ENCODE data around the gene THSD1. TPM values are rescaled to one million over a fixed set of nuclear protein-coding genes. Genes with fewer than 3 reads are reported as not detected.
A peak's percentile ranks its signal among the peaks of the same experiment; 100 is the strongest.

THSD1 gene
- total and polyA plus RNA-seq, 9 of the 15 experiments (the other 6 are each of a cell fraction or from before 2014, with no cell fraction given): 0.01 to 0.11 (median 0.04) TPM; not detected in 2

DNA sequence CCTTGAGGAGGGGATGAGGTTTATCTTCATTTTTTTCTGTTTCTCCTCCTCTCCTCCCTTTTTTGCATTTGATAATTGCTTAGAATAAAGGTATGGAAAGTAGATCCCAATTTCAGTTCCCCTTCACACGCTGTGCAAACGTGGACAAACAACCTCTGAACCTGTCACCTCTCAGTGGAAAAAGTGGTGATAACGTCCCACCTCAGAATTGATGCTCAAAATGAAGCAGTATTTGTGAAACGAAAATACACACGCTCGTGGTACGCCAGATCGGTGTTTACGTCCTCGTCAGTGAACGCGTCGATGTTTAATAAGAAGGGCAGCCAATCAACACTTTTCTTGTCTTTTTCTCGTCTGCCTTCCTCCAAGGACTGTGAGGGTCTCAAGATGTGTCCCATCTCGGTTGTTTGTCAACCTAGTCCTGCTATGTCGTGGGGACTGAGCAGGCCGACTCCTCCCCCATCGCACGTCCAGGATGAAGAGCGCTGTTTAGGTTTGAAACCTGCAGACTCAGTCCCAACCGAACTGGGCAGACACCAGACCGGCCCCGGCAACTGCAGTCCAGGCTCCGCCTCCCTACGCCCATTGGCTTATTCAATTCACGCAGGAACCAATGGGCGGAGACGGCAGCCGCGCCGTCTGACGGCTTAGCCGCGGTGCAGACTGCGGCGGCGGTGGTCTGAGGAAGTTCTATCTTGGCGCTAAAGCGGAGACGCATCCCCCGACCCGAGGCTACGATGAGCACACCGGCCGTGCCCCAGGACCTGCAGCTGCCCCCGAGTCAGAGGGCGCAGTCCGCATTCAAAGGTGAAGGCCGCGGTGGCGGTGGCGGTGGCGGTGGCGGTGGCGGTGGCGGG lies 49.1 kb upstream of the THSD1 start, which contains the start of gene CKAP2 (continued):
- TF ChIP-seq, protein P1, sequence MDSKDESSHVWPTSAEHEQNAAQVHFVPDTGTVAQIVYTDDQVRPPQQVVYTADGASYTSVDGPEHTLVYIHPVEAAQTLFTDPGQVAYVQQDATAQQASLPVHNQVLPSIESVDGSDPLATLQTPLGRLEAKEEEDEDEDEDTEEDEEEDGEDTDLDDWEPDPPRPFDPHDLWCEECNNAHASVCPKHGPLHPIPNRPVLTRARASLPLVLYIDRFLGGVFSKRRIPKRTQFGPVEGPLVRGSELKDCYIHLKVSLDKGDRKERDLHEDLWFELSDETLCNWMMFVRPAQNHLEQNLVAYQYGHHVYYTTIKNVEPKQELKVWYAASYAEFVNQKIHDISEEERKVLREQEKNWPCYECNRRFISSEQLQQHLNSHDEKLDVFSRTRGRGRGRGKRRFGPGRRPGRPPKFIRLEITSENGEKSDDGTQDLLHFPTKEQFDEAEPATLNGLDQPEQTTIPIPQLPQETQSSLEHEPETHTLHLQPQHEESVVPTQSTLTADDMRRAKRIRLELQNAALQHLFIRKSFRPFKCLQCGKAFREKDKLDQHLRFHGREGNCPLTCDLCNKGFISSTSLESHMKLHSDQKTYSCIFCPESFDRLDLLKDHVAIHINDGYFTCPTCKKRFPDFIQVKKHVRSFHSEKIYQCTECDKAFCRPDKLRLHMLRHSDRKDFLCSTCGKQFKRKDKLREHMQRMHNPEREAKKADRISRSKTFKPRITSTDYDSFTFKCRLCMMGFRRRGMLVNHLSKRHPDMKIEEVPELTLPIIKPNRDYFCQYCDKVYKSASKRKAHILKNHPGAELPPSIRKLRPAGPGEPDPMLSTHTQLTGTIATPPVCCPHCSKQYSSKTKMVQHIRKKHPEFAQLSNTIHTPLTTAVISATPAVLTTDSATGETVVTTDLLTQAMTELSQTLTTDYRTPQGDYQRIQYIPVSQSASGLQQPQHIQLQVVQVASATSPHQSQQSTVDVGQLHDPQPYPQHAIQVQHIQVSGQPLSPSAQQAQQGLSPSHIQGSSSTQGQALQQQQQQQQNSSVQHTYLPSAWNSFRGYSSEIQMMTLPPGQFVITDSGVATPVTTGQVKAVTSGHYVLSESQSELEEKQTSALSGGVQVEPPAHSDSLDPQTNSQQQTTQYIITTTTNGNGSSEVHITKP (IDR thresholded peaks at IDR 0.05; ENCODE audit: partially characterized antibody): no peak
- no peak for TF ChIP-seq ZFP36 (IDR thresholded peaks at IDR 0.05; ENCODE audit: low read depth, low read length, partially characterized antibody)
- TF ChIP-seq, protein P2, sequence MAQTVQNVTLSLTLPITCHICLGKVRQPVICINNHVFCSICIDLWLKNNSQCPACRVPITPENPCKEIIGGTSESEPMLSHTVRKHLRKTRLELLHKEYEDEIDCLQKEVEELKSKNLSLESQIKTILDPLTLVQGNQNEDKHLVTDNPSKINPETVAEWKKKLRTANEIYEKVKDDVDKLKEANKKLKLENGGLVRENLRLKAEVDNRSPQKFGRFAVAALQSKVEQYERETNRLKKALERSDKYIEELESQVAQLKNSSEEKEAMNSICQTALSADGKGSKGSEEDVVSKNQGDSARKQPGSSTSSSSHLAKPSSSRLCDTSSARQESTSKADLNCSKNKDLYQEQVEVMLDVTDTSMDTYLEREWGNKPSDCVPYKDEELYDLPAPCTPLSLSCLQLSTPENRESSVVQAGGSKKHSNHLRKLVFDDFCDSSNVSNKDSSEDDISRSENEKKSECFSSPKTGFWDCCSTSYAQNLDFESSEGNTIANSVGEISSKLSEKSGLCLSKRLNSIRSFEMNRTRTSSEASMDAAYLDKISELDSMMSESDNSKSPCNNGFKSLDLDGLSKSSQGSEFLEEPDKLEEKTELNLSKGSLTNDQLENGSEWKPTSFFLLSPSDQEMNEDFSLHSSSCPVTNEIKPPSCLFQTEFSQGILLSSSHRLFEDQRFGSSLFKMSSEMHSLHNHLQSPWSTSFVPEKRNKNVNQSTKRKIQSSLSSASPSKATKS (CRISPR knock-in tag; IDR thresholded peaks at IDR 0.05): no peak
- no peak for TF ChIP-seq ELF4 (CRISPR knock-in tag; IDR thresholded peaks at IDR 0.05)
- peak; percentile 71 for TF ChIP-seq MBD2 (IDR thresholded peaks at IDR 0.05; ENCODE audit: borderline replicate concordance, low read depth)
- TF ChIP-seq, protein P3, sequence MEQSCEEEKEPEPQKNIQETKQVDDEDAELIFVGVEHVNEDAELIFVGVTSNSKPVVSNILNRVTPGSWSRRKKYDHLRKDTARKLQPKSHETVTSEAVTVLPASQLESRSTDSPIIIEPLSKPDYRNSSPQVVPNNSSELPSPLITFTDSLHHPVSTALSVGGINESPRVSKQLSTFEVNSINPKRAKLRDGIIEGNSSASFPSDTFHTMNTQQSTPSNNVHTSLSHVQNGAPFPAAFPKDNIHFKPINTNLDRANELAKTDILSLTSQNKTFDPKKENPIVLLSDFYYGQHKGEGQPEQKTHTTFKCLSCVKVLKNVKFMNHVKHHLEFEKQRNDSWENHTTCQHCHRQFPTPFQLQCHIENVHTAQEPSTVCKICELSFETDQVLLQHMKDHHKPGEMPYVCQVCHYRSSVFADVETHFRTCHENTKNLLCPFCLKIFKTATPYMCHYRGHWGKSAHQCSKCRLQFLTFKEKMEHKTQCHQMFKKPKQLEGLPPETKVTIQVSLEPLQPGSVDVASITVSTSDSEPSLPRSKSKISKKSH (CRISPR knock-in tag; IDR thresholded peaks at IDR 0.05): no peak
- no peak for TF ChIP-seq CBX8 (IDR thresholded peaks at IDR 0.05; ENCODE audit: borderline replicate concordance, extremely low read depth, low read depth, low read length, poor library complexity, severe bottlenecking)
- TF ChIP-seq, protein P4, sequence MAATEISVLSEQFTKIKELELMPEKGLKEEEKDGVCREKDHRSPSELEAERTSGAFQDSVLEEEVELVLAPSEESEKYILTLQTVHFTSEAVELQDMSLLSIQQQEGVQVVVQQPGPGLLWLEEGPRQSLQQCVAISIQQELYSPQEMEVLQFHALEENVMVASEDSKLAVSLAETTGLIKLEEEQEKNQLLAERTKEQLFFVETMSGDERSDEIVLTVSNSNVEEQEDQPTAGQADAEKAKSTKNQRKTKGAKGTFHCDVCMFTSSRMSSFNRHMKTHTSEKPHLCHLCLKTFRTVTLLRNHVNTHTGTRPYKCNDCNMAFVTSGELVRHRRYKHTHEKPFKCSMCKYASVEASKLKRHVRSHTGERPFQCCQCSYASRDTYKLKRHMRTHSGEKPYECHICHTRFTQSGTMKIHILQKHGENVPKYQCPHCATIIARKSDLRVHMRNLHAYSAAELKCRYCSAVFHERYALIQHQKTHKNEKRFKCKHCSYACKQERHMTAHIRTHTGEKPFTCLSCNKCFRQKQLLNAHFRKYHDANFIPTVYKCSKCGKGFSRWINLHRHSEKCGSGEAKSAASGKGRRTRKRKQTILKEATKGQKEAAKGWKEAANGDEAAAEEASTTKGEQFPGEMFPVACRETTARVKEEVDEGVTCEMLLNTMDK (IDR thresholded peaks at IDR 0.05; ENCODE audit: borderline replicate concordance, insufficient read depth, low read depth, low read length, poor library complexity, severe bottlenecking): no peak
- TF ChIP-seq BRCA1 (IDR thresholded peaks at IDR 0.05): no peak
- TF ChIP-seq BRCA1 (CRISPR knock-in tag; IDR thresholded peaks at IDR 0.05): no peak
- TF ChIP-seq CAMTA2 (CRISPR knock-in tag; conservative IDR thresholded peaks at IDR 0.05): no peak
- TF ChIP-seq PHB2 (IDR thresholded peaks at IDR 0.05; ENCODE audit: low read depth): no peak
- TF ChIP-seq, protein P5, sequence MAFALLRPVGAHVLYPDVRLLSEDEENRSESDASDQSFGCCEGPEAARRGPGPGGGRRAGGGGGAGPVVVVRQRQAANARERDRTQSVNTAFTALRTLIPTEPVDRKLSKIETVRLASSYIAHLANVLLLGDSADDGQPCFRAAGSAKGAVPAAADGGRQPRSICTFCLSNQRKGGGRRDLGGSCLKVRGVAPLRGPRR (CRISPR knock-in tag; IDR thresholded peaks at IDR 0.05): no peak
- TF ChIP-seq NFE2 (IDR thresholded peaks at IDR 0.05; ENCODE audit: low read depth): no peak
- TF ChIP-seq ETS2 (tag; IDR thresholded peaks at IDR 0.05; ENCODE audit: borderline replicate concordance, poor library complexity, severe bottlenecking): no peak
- no peak for TF ChIP-seq HNRNPL (IDR thresholded peaks at IDR 0.05; ENCODE audit: low read depth, low read length)
- no peak for TF ChIP-seq KAT2B (IDR thresholded peaks at IDR 0.05; ENCODE audit: low read depth, low read length)

Measured in K562 (cell line).